Spleen (tissue), 11 donors: ENCODE measurements around the gene KIF3C. TPM values are rescaled to one million over a fixed set of nuclear protein-coding genes. Genes with fewer than 3 reads are reported as not detected.
A peak's percentile ranks its signal among the peaks of the same experiment; 100 is the strongest.
"Not testable (repeated sequence)": the region's sequence is repeated elsewhere in the genome, so short reads cannot be mapped to it uniquely, and the experiment has no call there.

ENCODE experiments used
- DNase-seq: peaks from one replicate; pipeline ENCODE4 v3.0.0-alpha.2; 2020
- H3K27ac ChIP-seq, 8 donors: fragments of 200-600 bp; sonication (generic) in 7 of 8; 1 replicate in 4 of 8; 2 replicates in 4 of 8; pipeline versions ENCODE4 v1.5.0 to v1.8.0; 2016 to 2021; ENCODE audit warnings: inconsistent platforms in 4 of 8, mild to moderate bottlenecking in 4 of 8, moderate library complexity in 1 of 8
- H3K27me3 ChIP-seq, 7 donors: fragments of 200-600 bp; sonication (generic) in 6 of 7; replicated peaks in 1 of 7; 1 replicate in 4 of 7; 2 replicates in 3 of 7; pipeline versions ENCODE4 v1.5.0 to v1.8.0; 2016 to 2021; ENCODE audit warnings: inconsistent platforms in 3 of 7, mild to moderate bottlenecking in 1 of 7
- H3K36me3 ChIP-seq, 6 donors: fragments of 200-600 bp; sonication (generic) in 5 of 6; 1 replicate in 4 of 6; 2 replicates in 2 of 6; pipeline versions ENCODE4 v1.5.0 to v1.8.0; 2016 to 2021; ENCODE audit warnings: inconsistent platforms in 2 of 6
- H3K4me1 ChIP-seq, 6 donors: fragments of 200-600 bp; sonication (generic) in 5 of 6; 1 replicate in 3 of 6; 2 replicates in 3 of 6; pipeline versions ENCODE4 v1.5.0 to v1.8.0; 2016 to 2021; ENCODE audit warnings: inconsistent platforms in 3 of 6
- H3K4me3 ChIP-seq, 8 donors: fragments of 200-600 bp; sonication (generic) in 7 of 8; 1 replicate in 4 of 8; 2 replicates in 4 of 8; pipeline versions ENCODE4 v1.5.0 to v1.8.0; 2016 to 2021; ENCODE audit warnings: inconsistent platforms in 4 of 8, mild to moderate bottlenecking in 4 of 8, moderate library complexity in 2 of 8
- H3K9me3 ChIP-seq, 8 donors: fragments of 200-600 bp; sonication (generic) in 7 of 8; 1 replicate in 4 of 8; 2 replicates in 4 of 8; pipeline versions ENCODE4 v1.5.0 to v1.8.0; 2016 to 2021; ENCODE audit warnings: inconsistent platforms in 4 of 8
- CTCF ChIP-seq, 11 experiments: fragments of 200-600 bp in 7 of 11; fragments of 450-650 bp in 4 of 11; sonication (generic) in 4 of 11; IDR thresholded peaks in 8 of 11; conservative IDR thresholded peaks in 3 of 11; 1 replicate in 7 of 11; 2 replicates in 4 of 11; pipeline versions ENCODE4 v1.4.0 to v1.8.0; 2016 to 2021; ENCODE audit warnings: antibody characterized with exemption in 11 of 11, inconsistent platforms in 4 of 11, mild to moderate bottlenecking in 1 of 11
- POLR2A ChIP-seq, 3 donors: fragments of 450-650 bp; IDR thresholded peaks; one replicate each; pipeline ENCODE4 v1.5.1; 2017; ENCODE audit warnings: antibody characterized with exemption in 3 of 3, mild to moderate bottlenecking in 1 of 3
- POLR2AphosphoS5 ChIP-seq, 3 donors: sonication (generic); formaldehyde crosslinking; IDR thresholded peaks; one replicate each; pipeline ENCODE4 v1.5.1; 2017; ENCODE audit warnings: antibody characterized with exemption in 3 of 3
- WGBS, 5 donors: extraction: QIAGEN DNeasy Blood & Tissue Kit in 3 of 5; methylation state at CpG; one replicate each; pipeline versions ENCODE4 v1.1.5 to v1.1.7; 2013 to 2018; 5-methylcytosine and 5-hydroxymethylcytosine counted together
- intact Hi-C: fragments of 100-400 bp; cut with DNase I; formaldehyde crosslinking; loops from one replicate; pipeline ENCODE4 v1.15.0; 2023; ENCODE audit warnings: low total_unique reads
- polyA plus RNA-seq, 3 donors: library from polyadenylated mRNA; stranded (reverse); fragments of 200-250 nt; gene quantifications; one replicate each; pipeline ENCODE4 v1.2.1, GENCODE V29; 2013
- total RNA-seq, 7 donors: library from RNA; depleted of rRNA in 3 of 7; stranded (reverse); fragments of >200 nt in 3 of 7; fragmentation: NEBNext Ultra II Directional in 4 of 7; extraction: Animal tissue kit (Norgen Biotek cat#: 25700) in 4 of 7; gene quantifications; one replicate each; pipeline versions ENCODE4 v1.1.0 to v1.2.1, GENCODE V29; 2016 to 2021
- donor health status: healthy with polysubstance abuse.
- donor health status: DM: no; HTN: no; CAD: no; lungs with moderate emphysema.
- donor health status: DM: no; HTN: no; CAD: no.
- donor health status: Bipolar disorder and iron deficiency.
- donor health status: healthy.
- donor health status: DM: no; HTN: no; CAD: no.
- donor health status: DM: yes; HTN: yes; CAD: no.

The KIF3C gene
- total and polyA plus RNA-seq, 10 donors: 0.33 to 6.5 (median 3.8) TPM

GRCh38 chr2:26020231-26020640, 37.9 kb upstream of the KIF3C start:
- Histone ChIP-seq H3K36me3 (no peaks in the 10 kb centered on the region), H3K27ac (no peak overlapping the region), H3K27me3 (no peaks in the 10 kb centered on the region), H3K4me1 (peaks cover 0 to 35% (median 13%) of the 10 kb centered on the region in 6 donors), H3K9me3 (peaks cover 0 to 4% (median 0%) of the 10 kb centered on the region in 8 donors), H3K4me3 (no peak overlapping the region)
- intact Hi-C loops: no loop called here
- 49 to 70% (median 61%) methylated on average over 4 of the region's 4 CpGs for WGBS, 5 donors
- no peak for DNase-seq
- TF ChIP-seq POLR2AphosphoS5 (IDR thresholded peaks at IDR 0.05) (no peak), CTCF (IDR thresholded peaks at IDR 0.05 in 8 of 11, conservative IDR thresholded peaks at IDR 0.05 in 3 of 11) (no peak), POLR2A (IDR thresholded peaks at IDR 0.05) (no peak)

- Histone ChIP-seq H3K27me3 (no peaks in the 10 kb centered on the region), H3K36me3 (no peaks in the 10 kb centered on the region), H3K4me3 (no peak overlapping the region), H3K9me3 (no peaks in the 10 kb centered on the region), H3K27ac (peak overlapping the region in 6 of 8 donors; percentile 0 to 62 (median 22)), H3K4me1 (peaks cover 0 to 36% (median 13%) of the 10 kb centered on the region in 6 donors)
- WGBS, 5 donors: 47 to 63% (median 52%) methylated on average over 3 of the region's 3 CpGs
- no peak for DNase-seq
- TF ChIP-seq POLR2AphosphoS5 (IDR thresholded peaks at IDR 0.05) (peak in 2 of 3 donors; percentile 38 to 50), POLR2A (IDR thresholded peaks at IDR 0.05) (no peak), CTCF (IDR thresholded peaks at IDR 0.05 in 8 of 11, conservative IDR thresholded peaks at IDR 0.05 in 3 of 11) (no peak)
- intact Hi-C loops: no loop called here
These were observed 36.1 kb upstream of the KIF3C start for GRCh38 chr2:26018184-26019055.

GRCh38 chr2:26017464-26018183, 35.3 kb upstream of the KIF3C start:
- TF ChIP-seq CTCF (IDR thresholded peaks at IDR 0.05 in 8 of 11, conservative IDR thresholded peaks at IDR 0.05 in 3 of 11) (no peak), POLR2AphosphoS5 (IDR thresholded peaks at IDR 0.05) (no peak), POLR2A (IDR thresholded peaks at IDR 0.05) (no peak)
- no peaks in the 10 kb centered on the region for H3K9me3 ChIP-seq
- DNase-seq: no peak
- WGBS, 5 donors: 87 to 97% (median 95%) methylated on average over 5 of the region's 5 CpGs
- intact Hi-C loops: no loop called here
- no peaks in the 10 kb centered on the region for H3K27me3 ChIP-seq
- no peaks in the 10 kb centered on the region for H3K36me3 ChIP-seq
- H3K4me3 ChIP-seq: no peak overlapping the region
- peak overlapping the region in 5 of 8 donors; percentile 8 to 62 (median 30) for H3K27ac ChIP-seq
- peaks cover 0 to 44% (median 14%) of the 10 kb centered on the region in 6 donors for H3K4me1 ChIP-seq

- H3K36me3 ChIP-seq, H3K27me3 ChIP-seq, intact Hi-C loops, H3K4me3 ChIP-seq, DNase-seq, H3K9me3 ChIP-seq: not testable (repeated sequence)
- Histone ChIP-seq H3K4me1 (peaks cover 0 to 53% (median 22%) of the 10 kb centered on the region in 6 donors), H3K27ac (peak overlapping the region in 7 of 8 donors; percentile 7 to 62 (median 43))
- WGBS, 5 donors: 65 to 81% (median 68%) methylated on average over 4 of the region's 4 CpGs
These were observed 34.4 kb upstream of the KIF3C start for GRCh38 chr2:26016706-26017045.
